GM21526 (cell line): Measurements from ENCODE around the gene AHRR.
"Not testable (repeated sequence)": the region's sequence is repeated elsewhere in the genome, so short reads cannot be mapped to it uniquely, and the experiment has no call there.

Source experiments
- ATAC-seq: cut with Tn5 transposase; IDR thresholded peaks from one replicate; pipeline ENCODE4 v1.9.1; 2021; ENCODE audit warnings: moderate library complexity; ENCODE audit not compliant: unreplicated experiment, low FRiP score

Gene AHRR

DNA sequence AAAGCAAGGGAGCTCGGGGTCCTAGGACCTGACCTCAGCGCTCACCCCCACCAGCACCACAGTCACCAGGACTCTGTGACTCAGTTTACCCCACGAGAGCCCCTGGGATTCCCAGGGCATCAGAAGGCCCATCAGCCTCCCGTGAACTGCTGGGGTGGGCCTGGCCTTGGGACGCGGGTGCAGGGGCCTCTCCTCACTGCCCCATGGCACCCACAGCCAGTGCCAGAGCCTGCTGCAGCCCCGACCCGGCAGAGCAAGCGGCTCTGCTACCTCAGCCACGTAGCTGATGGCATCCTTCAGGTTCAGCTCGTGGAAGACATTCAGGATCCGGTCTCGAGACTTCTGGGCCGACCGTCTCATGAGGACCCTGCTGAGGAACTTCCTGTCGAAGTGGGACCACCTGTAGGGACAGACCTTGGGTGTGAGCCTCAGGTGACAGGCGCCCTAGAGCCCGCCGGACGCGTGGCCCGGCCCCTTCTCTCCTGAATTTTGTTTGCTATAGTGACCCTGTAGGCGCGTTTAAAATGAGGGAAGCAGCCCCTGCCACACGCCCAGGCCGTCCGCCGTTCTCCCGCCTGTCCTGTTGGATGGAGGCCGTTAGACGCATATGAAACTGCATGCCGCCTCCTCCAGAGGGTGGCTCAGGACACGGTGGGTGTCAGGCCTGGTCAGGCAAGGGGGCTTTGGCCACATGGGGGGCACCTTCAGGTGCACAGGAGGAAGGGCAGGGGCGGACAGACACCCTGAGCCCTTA is 158.2 kb downstream of the AHRR start:
- ATAC-seq: no peak

GRCh38 chr5:481347-481746 is 159.8 kb downstream of the AHRR start:
- no peak for ATAC-seq

GRCh38 chr5:482021-482420 is 160.5 kb downstream of the AHRR start:
- ATAC-seq: no peak

GRCh38 chr5:482506-482905 is 161.0 kb downstream of the AHRR start:
- no peak for ATAC-seq

GRCh38 chr5:483011-483410 is 161.5 kb downstream of the AHRR start:
- no peak for ATAC-seq

DNA sequence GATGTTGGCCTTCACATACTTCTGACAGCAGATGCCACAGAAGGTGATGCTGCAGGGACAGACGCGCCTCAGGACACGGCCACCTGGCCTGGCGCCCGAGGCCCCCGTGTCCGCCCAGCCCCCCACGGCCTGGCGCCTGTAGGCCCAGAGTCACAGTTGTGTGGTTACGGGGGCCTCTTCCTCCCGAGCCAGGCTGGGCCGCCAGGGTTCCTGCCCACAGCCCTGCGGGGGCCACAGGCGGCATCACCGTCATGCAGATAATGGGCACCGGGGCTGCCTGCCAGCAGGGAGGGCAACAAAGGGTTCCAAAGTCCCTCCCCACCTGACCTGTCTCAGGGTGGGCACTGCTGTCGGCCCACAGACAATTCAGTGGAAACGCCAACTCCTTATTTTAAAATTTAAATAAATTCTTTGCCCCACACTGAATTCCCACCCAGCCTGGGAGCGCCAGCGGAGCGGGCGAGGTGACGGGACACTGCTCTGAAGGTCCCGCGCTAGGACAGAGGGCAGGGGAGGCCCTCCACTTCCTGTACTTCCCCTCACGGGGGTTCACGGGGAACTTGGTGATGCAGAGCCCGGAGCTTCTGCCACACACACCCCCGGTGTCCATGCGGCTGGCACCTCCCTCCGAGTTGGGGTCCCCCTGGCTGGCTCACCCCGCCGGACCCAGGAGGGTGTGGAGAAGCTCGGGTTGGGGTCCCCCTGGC is 162.1 kb downstream of the AHRR start:
- ATAC-seq: no peak

- no peak for ATAC-seq
These were observed 163.0 kb downstream of the AHRR start for GRCh38 chr5:484556-484955.

DNA sequence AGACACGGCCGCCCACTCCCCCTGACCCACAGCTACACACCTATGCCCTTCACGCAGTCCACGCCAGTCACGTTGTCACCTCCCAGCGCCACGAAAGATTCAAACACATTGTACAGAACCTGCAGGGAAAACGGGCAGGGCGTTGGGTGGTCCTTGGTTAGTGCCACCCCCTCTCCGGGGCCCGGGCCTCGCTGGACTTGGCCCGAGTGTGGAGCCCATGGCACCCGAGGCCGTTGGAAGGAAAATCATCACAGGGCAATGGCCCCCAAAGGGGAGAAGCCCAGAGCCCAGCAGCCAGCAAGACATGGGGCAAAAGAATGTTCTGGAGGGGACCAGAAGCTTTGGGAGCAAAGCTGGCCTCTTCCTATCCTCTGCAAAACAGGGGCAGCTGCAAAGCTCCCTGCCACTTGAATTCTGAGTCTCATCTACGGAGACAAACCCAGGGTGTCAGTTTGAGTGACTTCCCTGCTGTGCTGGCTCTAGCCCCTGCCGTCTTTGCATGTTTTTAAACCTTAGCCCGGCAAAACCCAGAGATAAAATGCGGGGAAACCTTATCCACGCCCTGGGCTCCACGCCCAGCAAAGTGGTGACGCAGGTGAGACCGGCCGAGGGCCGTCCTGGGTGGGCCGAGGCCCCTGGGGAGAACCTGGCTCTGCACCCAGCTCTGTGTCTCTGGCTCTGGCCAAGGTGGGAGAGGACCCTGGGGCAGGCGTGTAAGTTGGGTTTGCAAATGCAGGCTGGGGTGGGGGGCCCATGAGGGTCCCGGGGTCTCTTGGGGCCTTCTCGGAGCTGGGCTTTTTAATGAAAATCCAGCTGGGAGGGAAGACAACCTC is 163.8 kb downstream of the AHRR start:
- no peak for ATAC-seq

DNA sequence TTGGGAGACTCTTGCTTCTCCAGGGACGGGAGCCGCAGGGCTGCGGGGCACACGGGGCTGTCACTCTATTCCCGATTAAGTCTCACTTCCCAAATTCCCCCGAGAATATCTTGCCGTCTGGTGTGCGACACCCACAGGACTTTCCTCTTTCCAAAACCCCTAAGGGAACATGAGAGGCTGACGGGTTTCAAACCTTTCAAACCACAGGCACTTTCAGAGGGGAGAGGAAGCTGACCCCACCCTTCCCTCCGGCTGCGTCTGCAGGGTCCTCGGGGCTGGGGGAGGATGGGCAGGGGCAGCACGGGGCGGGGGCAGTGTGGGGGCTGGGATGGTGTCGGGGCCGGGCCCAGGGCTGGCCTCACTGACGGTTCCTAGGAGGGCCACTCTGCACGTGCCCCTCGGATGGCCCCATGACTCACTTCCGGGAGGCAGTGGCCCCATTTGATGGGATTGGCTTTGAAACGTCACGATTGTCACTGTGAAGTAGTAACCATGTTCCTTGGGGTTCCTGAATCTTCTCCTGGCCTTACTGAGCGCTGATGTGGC is 164.5 kb downstream of the AHRR start:
- no peak for ATAC-seq

GRCh38 chr5:486597-486996 is 165.1 kb downstream of the AHRR start:
- ATAC-seq: not testable (repeated sequence)
